Stimulated activated CD4-positive, alpha-beta T cell treated with anti-CD3 and anti-CD28 coated beads, Interleukin-4, amount 100 ng/mL, for 4 hours (primary cell): ENCODE measurements around the gene SMYD2.

Source experiments
- DNase-seq, 2 experiments: peaks; one replicate each; pipeline ENCODE4 v3.0.0-alpha.2; 2020

The SMYD2 gene

DNA sequence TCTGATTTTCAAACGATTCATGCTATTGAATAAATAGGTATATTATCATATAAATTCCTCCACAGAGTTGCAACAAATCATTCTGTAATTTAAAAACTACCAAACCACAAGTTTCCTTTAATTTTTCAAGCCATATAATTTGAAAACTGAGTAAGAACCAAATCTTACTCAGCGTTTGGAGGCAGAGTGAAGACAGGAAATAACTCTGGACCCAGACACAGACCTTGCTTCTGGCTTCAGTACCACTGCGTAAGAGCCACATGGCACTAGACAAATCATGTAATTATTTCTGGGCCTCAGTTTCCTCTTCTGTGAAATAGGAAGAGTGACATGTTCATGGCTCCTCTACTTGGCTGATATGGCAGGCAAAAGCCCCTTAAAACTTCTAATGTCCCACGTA is 82.4 kb downstream of the SMYD2 start:
- no peak for DNase-seq

DNA sequence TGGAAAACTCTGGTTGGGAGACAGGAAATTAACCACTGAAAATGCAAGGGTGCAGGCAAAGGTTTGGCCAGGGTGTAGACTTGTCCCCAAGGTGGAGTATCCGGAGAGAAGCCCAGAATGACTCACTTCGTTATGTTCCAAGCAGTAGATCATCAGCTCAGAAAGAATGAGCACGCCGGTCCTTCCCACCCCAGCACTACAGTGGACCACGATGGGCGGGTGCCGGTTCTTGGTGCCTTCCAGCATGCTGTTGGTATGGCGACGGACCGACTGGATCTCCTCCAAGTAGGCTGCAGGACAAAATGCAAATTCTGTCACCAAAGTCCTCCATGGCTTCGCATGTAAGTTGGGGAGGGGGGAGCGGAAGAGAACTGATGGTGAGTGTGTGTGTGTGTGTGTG is 83.4 kb downstream of the SMYD2 start:
- DNase-seq: no peak

GRCh38 chr1:214364786-214365295 is 83.9 kb downstream of the SMYD2 start:
- no peak for DNase-seq

- no peak for DNase-seq
Observed at GRCh38 chr1:214367841-214368240, 86.9 kb downstream of the SMYD2 start.

DNA sequence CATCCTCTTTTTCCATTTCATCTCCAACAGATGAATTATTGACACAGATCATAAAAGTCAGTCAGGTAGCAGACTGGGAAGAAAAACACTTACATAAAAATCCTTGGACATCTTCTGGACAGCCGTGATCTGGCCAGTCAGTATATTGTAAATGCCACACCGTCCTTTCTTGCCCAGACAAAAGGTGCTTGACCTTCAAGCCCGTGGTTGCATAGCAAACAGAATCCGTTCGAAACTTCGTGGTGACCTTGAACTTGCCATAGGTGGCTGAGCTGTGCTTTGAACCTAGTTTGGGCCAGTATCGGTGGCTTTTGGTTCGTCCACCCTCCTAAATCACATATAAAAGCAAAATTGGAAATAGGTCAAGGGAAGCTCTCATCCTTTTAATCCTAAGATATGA is 88.4 kb downstream of the SMYD2 start:
- DNase-seq: no peak

DNA sequence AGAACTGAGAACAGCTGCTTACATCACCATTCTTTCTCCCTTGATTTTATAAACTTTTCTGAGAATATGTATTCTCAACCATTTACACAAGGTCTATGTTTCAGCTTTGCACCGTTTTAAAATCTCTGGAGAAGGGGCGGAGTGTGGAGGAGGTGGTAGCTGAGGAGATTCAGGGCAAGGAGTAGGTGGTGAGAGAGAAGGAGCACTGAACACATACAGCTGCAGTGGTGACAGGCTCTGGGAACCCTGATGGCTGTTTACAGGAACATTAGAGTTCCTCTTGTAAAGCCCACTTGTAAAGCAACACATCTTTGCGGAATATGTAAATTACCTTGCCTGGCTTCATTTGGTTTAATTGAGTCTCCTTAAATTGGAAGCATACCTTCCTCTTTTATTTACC is 89.7 kb downstream of the SMYD2 start:
- DNase-seq: no peak

GRCh38 chr1:214372092-214372491 is 91.1 kb downstream of the SMYD2 start:
- no peak for DNase-seq

DNA sequence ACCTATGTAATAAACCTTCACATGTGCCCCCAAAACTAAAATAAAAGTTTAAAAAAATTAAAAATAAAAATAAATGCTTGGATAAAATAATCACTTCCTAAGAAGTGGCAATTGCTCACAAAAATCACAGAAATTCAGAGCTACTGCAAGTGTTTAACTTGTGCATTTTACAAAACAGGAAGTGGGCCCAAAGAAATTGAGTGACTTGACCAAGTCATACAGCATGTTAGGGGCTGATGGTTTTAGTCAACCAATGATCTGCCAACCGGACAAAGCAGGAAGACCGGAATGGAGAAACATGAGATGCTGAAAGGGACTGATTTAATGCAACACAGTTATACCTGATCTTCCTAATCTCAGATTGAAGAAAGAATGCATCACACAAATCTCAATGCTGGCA is 96.5 kb downstream of the SMYD2 start:
- no peak for DNase-seq

DNA sequence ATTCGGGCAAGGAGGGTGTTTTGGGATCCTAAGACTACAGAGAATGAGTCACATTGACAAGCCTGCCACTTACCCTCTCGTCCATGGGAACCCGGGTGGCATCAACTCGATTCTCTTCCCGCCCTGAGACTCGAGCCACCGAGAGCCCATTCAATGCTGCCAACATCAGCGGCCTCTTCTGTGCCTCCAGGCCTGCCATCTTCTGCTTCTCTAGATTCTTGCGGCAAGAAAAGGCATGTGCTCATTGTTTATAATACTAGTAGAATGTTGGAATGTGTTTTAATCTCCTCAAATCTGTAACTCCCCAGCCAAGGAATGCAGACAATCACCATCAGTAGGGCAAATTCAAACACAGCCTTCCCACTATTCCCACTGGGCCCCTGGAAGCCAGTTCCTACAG is 96.9 kb downstream of the SMYD2 start:
- DNase-seq: no peak

- DNase-seq: no peak
Observed at GRCh38 chr1:214378492-214378891, 97.5 kb downstream of the SMYD2 start.

- DNase-seq: no peak
Observed at GRCh38 chr1:214379236-214379970, 98.4 kb downstream of the SMYD2 start.

GRCh38 chr1:214380396-214380795 is 99.4 kb downstream of the SMYD2 start:
- DNase-seq: no peak

- DNase-seq: no peak
Observed at GRCh38 chr1:214380986-214381695, 100.2 kb downstream of the SMYD2 start.

DNA sequence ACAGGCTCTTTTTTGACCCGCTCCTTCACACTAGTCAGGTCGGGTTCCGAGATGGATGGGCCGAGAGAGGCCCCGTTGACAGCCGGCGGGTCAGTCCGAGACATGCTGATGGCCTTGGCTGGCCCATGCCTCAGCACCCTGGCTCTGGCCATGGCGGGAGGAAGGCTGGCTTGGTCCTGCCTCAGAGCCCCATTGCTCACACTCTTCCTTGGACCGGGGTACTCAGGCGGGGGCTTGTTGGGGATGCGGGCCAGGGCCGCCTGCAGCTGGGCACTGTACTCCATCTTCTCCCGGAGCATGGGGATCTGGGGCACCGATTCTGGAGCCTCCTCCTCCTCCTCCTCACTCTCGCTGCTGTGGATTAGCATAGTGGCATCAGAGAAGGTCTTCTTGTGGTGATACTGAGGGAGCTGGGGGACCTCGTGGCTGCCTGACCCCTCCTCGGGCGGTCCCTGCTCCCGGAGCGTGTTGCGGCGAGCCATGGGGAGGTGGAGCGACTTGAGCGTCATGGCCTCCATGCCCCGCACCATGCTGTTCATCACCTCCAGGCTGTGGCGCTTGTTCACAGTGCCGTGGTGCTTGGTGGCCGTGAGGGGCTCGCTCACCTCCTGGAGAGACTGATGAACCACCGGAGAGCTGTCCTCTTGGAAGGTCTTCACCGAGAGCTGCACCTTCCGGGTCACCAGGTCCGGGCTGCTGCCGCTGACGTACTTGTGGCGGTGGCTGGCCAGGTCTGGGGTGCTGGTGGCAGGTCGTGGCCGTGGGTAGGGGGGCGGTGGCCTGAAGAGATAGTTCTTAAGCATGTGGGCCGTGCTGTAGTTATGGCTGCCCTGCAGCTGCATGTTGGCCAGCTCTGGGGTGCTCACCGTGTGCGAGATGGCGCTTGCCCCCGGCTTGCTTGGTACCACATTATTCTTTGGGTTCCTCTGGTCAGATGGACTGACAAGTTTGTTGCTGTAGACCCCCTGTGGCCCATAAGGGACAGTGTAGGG is 102.7 kb downstream of the SMYD2 start:
- DNase-seq: no peak

DNA sequence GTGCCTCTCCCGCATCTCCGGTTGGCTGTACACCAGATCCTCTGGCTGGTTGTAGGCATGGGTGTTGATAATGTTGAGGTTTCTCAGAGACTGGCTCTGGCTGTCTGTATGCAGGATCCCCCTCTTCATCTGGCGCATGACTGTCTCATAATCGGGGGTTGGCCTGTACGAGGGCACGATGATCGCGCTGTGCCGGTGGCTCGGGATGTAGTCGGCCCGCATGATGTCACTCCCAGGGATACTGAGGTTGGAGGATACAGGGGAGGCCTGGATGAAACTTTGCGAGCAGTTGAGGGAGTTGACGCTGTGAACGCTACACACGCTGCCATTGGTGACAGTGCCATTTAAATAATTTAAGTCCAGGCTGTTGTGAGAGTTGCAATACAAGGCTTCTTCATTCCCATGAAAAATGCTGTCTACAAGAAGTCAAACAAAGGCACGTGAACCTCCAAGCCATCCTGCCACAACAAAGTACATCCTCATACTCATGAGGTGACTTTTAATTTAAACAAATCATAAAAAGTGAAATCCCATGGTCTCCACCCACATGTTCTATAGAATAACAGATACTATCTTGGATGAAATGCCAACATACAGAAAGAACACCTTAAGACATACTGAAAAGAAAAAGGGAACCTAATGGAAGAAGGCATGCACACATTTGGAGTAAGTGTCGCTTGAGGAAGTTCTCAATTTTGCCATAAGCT is 103.6 kb downstream of the SMYD2 start:
- no peak for DNase-seq

GRCh38 chr1:214385428-214385827 is 104.5 kb downstream of the SMYD2 start:
- no peak for DNase-seq

GRCh38 chr1:214386333-214386732 is 105.4 kb downstream of the SMYD2 start:
- DNase-seq: no peak
